GM21381 (cell line): ENCODE measurements around the gene ABCD1.
"Not testable (repeated sequence)": the region's sequence is repeated elsewhere in the genome, so short reads cannot be mapped to it uniquely, and the experiment has no call there.

Experiments
- ATAC-seq: cut with Tn5 transposase; IDR thresholded peaks from one replicate; pipeline ENCODE4 v1.9.1; 2021; ENCODE audit warnings: mild to moderate bottlenecking, moderate library complexity; ENCODE audit not compliant: unreplicated experiment

Gene ABCD1

DNA sequence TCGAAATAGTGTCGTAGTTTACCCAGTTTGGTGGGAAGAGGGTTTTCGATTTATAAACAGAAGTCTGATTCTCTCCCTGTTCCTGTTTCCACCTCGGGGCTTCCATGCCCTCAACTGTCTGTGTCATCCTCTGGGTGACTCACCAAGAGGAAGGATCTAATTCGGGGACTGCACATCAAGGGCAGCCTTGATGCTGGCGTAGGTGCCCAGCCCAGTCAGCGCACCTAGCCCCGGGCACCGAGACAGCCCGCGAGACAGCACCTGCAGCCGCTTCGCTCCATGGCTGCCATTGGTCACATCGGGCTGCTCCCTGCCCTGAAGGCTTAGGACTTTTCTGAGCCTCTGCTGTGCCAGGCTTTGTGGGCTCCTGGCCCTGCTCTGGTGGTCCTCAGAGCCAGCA is 7.7 kb downstream of the ABCD1 start:
- no peak for ATAC-seq

DNA sequence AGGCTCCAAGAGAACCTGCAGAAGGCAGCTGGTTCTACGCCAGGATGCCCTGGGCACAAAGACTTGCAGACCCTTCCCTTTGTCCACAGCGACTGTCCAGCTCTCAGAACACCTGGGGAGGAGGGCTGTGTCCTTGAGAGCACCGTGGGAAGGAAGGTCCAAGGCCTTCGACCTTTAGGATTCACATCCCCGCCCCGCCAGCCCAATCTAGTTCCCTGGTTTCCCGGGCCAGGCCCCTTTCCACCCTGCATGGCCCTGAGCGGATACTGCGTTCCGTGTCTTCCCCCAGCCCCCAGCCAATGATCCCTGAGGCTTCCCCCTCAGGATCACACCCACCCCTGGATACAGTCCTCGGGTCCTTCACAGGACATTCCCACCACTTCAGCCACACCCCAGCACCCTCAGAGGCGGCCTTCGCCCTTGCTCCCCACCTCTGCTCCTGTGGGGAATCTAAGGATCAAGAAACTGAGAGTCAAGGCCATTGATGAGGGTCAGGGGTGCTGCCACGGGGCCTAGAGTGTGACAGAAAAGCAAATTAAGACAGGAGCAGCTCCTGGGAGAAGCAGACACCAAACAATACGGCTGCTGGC is 9.1 kb downstream of the ABCD1 start:
- ATAC-seq = no peak

DNA sequence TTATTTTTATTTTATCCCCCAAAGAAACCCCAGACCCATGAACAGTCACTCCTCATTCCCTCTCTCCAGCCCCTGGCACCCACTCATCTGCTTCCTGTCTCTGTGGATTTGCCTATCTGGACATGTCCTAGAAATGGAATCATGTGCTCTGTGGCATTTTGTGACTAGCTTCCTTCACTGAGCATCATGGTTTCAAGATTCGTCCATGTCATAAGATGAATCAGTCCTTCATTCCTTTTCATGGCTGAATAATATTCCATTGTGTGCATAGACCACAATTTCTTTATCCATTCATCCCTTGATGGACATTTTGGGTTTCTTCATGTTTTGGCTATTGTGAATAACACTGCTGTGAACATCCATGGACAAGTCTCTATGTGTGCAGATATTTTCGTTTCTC is 10.2 kb downstream of the ABCD1 start:
- no peak for ATAC-seq

DNA sequence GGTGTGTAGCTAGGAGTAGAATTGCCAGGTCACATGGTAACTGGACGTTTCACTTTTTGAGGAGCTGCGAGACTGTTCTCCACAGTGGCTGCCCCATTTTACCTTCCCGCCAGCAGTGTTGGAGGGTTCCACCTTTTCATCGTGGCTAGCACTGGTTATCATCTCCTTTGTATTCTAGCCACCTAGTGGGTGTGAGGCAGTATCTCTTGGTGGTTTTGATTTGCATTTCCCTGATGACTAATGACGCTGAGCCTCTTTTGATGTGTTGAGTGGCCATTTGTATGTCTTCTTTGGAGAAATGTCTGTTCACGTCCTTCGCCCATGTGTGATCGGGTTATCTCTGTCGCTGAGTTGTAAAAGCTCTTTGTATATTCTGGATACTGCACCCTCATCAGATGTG is 10.6 kb downstream of the ABCD1 start:
- no peak for ATAC-seq

DNA sequence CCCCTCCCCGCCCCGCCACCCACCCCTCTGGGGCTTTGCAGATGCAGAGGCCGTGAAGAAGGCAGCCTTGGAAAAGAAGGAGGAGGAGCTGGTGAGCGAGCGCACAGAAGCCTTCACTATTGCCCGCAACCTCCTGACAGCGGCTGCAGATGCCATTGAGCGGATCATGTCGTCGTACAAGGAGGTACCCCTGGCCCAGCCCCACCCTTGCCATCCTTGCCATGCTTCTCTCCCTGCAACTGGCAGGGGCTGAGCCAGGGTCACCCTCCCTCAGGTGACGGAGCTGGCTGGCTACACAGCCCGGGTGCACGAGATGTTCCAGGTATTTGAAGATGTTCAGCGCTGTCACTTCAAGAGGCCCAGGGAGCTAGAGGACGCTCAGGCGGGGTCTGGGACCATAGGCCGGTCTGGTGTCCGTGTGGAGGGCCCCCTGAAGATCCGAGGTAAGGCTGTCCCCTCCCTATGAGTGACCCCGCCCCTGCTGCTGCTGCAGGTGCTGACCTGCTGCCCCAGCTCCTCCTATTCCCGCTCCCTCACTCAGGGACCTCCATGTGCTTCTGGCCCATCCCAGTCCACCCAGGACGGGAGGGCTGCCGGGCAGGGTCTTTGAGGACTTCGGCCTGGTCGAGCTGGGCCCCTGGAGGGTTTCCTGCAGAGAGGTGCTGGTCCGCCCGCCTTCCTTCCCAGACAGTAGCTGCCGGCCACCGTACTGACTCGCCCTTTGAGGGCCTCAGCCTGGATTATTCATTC is 11.6 kb downstream of the ABCD1 start:
- ATAC-seq = no peak

DNA sequence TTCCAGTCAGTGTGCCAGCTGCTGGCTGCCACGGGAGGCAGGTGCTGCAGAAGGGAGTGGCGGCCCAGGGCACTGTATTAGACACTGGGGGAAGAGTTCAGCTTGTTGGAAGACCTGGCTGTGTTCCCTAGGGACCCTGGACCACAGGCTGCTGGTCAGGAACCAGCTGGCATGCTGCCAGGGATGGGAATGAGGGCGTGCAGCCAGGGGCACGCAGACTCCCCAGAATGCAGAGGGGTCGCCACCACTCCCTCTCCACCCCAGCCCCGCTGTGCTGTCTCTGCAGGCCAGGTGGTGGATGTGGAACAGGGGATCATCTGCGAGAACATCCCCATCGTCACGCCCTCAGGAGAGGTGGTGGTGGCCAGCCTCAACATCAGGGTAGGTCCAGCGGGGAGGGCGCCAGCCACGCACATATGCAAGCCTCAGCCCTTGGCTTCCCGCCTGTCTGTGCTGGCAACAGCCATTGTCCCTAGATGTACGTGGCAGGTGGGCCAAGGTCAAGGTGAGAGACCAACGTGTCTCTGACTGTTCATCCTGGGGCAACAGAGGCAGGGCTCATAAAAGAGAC is 12.3 kb downstream of the ABCD1 start:
- ATAC-seq = no peak

DNA sequence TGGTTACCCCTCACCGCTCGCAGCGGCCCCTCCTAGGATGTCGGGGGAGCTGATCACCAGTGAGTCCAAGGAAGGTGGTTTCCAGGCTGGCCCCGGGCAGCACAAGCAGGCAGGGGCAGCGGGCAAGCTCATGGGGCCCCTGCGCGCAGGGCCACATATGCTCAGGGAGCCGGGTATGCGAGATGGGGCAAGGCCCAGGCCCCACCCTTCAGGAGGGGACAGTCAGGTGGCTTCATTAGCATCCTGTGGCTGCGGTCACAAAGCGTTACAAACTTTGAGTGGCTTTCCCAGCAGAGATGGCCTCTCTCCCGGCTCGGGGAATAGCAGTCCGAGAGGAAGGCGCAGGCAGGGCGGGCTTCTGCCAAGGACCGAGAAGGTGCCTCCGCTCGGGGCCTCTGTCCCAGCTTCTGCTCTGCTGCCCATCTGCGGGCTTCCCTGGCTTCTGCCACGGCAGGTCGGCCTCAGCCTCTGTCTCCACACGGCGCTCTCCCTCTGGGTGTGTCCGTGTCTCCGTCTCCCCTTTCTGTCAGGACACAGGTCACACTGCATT is 13.5 kb downstream of the ABCD1 start:
- ATAC-seq = no peak

DNA sequence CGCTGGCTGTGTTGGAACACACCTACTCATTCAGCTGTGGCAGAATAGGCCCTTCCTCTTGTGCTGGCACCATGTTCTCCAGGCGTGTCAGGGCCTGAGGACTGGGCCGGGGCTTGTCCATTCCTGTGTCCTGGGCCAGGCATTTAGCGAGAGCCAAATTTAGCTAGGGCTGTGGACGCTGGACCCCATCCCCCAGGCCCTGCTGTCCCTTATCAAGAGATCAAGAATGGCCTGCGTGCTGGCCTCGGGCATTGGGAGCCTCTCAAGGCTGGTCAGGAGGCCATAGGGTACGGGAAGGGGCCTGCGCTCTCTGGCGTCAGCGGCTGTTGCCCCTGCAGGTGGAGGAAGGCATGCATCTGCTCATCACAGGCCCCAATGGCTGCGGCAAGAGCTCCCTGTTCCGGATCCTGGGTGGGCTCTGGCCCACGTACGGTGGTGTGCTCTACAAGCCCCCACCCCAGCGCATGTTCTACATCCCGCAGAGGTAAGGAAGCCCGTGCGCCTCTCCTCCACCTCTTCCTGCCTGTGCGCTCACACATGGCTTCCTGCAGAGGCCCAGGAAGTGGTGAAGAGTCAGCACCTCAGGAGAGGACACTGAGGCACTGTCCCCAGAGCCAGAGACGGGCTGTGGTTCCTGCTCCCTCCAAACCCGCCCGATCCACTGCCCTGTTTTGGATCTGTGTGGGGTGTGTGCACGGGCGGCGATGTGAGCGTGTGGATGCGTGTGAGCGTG is 15.3 kb downstream of the ABCD1 start:
- ATAC-seq = no peak

DNA sequence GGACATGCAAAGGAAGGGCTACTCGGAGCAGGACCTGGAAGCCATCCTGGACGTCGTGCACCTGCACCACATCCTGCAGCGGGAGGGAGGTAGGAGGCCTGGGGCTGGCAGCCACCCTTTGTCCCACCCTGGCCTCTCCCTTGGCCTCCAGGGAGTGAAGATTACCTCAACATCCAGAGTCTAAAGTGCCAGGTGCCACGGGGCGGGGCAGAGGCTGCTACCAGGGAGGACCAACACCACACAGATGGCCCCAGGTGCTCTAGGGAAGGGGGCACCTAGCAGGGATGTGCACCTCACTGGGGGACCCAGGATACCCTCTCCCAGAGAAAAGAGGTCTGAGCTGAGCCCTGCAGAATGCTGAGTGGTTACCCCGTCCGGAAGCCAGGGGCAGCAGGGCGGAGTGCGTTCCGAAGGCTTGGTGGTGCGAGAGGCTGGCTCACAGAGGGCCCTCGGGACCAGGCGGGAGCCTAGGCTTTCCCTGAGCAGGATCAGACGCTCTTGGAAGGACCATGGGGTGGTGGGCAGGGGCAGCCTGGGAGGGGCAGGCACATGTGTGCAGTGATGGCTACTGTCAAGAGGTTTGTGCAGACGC is 16.1 kb downstream of the ABCD1 start:
- ATAC-seq = no peak

DNA sequence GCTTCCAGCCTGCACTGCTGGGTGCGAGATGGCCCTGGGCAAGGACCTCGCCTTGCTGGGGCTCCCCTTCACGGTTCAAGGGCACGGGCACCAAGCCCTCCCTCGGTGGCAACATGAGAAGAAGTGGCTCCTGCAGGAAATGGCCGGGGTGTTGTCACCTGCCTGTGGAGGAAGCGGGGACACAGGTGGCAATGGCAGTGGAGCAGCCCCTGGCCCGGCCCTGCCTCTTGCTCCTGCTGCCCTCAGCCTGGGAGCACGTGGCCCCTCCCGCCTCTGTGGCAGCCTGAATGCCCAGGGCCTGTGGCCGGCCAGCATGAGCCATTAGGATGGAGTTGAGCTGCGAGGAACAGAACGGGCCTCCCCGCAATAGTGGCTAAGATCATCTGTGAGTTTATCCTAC is 16.8 kb downstream of the ABCD1 start:
- no peak for ATAC-seq

DNA sequence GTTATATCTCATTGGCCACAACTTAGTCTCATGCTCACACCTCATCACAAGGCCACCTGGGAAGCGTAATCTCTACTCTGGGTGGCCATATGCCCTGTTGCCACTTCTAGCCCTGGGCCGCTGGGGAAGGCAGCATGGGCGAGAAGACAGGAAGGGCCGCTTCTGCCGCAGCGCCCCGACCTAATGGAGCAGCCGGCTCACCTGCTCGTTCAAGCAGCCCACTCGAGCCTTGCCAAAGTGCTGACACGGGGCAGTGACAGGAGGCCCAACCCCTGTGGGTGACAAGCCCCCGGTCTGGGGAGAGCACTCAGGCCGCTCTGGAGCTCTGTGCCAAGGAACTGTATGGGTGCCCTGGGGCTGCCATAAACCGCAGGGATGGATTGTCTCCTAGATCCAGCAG is 17.5 kb downstream of the ABCD1 start:
- not testable (repeated sequence) for ATAC-seq

DNA sequence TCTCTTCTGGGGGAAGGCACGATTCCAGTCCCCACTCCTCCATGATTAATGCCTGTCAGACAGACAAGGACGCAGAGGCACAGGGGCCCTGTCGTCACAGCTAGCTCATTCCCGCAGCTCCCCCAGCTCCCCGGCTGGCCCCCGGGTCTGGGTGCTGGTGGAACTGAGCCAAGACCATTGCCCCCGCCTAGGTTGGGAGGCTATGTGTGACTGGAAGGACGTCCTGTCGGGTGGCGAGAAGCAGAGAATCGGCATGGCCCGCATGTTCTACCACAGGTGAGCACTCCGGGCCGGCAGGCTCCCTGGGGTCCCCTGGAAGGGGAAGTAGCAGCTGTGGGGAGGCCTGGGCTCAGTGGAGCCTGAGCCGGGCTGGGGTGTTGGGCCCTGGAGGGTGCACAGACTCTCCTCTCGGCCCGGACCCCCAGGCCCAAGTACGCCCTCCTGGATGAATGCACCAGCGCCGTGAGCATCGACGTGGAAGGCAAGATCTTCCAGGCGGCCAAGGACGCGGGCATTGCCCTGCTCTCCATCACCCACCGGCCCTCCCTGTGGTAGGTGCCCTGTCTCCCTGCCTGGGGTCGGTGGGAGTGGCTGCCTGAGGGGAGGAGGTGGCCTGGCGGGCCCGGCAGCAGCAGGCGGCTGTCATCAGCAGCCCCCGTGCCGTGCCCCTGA is 18.3 kb downstream of the ABCD1 start:
- ATAC-seq = not testable (repeated sequence)

DNA sequence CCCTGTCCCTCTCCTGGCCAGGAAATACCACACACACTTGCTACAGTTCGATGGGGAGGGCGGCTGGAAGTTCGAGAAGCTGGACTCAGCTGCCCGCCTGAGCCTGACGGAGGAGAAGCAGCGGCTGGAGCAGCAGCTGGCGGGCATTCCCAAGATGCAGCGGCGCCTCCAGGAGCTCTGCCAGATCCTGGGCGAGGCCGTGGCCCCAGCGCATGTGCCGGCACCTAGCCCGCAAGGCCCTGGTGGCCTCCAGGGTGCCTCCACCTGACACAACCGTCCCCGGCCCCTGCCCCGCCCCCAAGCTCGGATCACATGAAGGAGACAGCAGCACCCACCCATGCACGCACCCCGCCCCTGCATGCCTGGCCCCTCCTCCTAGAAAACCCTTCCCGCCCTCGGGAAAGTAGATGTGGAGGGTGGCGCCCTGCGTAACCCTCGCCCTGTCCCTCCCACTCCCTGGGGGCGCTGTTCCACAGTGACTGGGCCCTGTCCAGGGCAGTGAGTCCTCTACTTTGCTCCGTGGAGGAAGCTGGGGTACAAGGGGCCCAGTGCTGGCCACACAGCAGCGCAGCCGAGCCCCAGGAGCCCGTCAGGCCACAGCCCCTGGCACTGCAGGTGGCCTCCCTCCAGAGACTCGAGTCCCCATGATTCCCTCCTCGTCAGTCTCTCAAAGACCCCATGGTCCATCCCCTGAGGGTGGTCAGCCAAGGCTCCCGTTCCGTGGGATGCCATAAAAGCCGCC is 19.0 kb downstream of the ABCD1 start:
- not testable (repeated sequence) for ATAC-seq

DNA sequence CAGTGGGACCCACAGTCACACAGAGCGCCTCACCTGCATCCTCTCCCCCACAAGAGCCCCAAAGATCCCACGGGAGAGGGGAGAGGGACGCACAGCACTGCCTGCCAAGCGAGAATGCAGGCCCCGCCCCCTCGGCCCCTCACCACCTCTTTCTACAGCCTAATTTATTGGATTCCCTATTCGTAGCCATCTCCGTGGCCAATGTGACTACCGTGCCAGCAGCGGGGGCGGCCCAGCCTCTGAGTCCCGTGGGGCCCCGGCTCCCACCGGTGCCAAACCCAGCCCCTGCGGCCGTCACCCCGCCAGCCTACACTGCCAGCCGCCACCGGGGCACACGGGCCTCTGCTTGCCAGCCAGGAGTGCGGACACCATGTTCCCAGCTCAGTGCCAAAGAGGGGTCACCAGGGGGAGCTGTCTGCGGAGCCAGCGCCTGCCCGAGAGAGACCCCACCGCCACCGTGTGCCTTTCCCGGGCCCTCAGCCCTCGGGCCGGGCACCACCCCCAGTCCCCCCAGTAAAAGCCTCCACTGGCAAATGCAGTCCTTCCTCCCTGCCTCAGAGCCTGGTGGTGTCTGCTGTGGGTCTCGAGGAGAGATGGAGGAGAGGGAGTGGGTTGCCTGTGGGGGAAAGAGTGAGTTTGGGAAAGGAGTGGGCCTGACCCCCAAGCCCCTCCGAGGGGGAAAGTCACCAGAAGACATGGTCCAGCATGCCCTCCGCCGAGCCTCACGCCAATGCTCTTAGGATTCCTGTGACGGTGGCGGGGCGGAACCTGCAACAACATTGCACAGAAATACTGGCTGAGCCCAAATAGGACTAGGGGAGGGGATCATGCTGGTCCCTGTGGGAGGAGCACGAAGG is 19.8 kb downstream of the ABCD1 start:
- ATAC-seq = no peak

DNA sequence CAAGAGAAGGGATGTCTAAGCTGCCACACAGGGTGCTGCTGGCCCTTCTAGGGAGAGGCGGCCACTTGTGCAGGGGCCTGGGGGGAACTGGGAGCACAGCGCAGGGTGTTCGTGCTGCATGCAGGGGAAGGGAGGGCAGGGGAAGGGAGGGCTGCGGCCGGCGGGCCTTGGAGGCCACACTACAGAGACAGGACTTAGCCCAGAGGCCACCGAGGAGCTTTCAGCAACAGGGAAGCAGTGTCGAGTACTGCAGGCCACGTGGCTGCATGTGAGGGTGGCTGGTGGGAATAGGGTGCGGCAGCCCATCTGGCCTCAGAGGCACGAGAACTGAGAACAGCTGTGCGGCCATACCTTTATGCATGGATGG is 20.4 kb downstream of the ABCD1 start:
- not testable (repeated sequence) for ATAC-seq

DNA sequence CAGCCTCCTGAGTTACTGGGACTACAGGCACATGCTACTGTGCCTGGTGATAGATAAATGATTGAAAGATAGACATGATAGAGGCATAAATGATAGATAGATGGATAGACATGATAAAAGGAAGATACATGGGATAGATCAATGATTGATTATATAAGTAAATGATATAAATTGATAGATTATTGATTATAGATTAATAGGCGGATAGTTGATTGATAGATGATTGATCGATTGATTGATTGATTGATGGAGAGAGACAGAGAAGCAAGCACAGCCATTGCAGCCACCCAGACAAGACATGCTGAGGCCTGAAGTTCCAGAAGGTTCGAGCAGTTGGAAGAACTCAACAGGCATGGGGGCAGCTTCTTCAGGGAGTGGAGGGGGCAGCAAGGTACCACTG is 21.7 kb downstream of the ABCD1 start:
- no peak for ATAC-seq

DNA sequence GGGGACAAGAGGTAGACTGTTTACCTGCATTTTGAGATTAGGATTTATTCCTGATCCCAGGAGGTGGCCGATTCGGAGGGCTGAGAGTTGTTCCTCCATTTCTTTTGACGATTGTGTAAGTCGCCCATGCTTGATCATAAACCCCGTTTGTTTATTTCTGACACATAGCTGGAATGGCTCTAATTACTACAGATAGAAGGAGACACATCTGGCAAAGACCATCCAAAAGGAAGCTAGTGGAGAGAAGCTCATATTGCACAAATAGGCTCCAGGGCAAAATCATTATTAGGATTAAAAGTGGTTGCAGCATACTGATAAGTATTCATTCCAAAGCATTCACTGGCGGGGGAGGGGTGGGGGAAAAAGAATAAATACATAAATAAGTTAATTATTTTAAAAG is 22.3 kb downstream of the ABCD1 start:
- ATAC-seq = not testable (repeated sequence)

DNA sequence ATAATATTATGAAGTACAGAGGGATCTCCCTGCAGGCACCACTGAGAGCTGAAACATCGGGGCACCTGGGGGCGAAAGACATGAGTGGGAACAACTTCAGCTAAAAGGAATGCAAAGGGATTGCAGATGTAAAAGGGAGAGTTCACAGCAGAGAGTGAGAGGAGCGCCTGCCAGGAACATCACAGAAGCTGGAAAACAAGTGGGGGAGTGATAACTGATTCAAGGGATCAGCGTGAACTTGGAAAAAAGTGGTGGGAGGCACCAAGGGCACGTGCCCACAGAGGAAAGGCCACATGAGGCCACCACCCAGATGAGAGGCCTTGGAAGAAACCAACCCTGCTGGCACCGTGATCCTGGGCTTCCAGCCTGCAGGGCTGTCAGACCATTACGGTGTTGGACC is 24.4 kb downstream of the ABCD1 start:
- ATAC-seq = not testable (repeated sequence)
